C1 segment of cervical spinal cord (tissue), 14 donors: ENCODE data around the gene PPOX.

Experiments used
- DNase-seq, 14 donors: peaks; one replicate each; lab custom pipeline; 2025; lab: John Stamatoyannopoulos, UW

PPOX gene

GRCh38 chr1:161153176-161153575 is 13.1 kb upstream of the PPOX start:
- DNase-seq = no peak

- peak in 12 of 14 donors; percentile 39 to 84 (median 73) for DNase-seq
Observed at GRCh38 chr1:161153682-161154337, 12.4 kb upstream of the PPOX start, which contains the start of gene UFC1. Gene UFC1 (plus strand): TSS chr1:161153978. CDS start chr1:161153998, 20 bp downstream.

GRCh38 chr1:161157867-161158266 is 8.4 kb upstream of the PPOX start:
- DNase-seq = no peak

- DNase-seq = no peak
Observed at GRCh38 chr1:161158316-161159010, 7.8 kb upstream of the PPOX start.

- DNase-seq = peak; percentile 31 to 96 (median 90)
Observed at GRCh38 chr1:161159087-161159912, 6.9 kb upstream of the PPOX start, which contains the start of gene USP21. Gene USP21 (plus strand): TSS chr1:161159500. CDS start chr1:161160641, 1,141 bp downstream.

GRCh38 chr1:161159913-161160243 is 6.3 kb upstream of the PPOX start:
- no peak for DNase-seq

- no peak for DNase-seq
Observed at GRCh38 chr1:161160671-161161145, 5.5 kb upstream of the PPOX start.

- DNase-seq = no peak
Observed at GRCh38 chr1:161161652-161162051, 4.6 kb upstream of the PPOX start.

GRCh38 chr1:161162052-161162451 is 4.2 kb upstream of the PPOX start:
- no peak for DNase-seq

- no peak for DNase-seq
Observed at GRCh38 chr1:161162806-161163205, 3.4 kb upstream of the PPOX start.

- DNase-seq = no peak
Observed at GRCh38 chr1:161163793-161164192, 2.4 kb upstream of the PPOX start.

- DNase-seq = peak in 1 of 14 donors; percentile 18
Observed at GRCh38 chr1:161164901-161165610, 1.2 kb upstream of the PPOX start.

GRCh38 chr1:161166669-161167548 is 683 bp downstream of the PPOX start:
- DNase-seq = peak in 2 of 14 donors; percentile 23 to 44

GRCh38 chr1:161168906-161169305 is 2.7 kb downstream of the PPOX start:
- no peak for DNase-seq

GRCh38 chr1:161171191-161171590 is 5.0 kb downstream of the PPOX start:
- no peak for DNase-seq

- no peak for DNase-seq
Observed at GRCh38 chr1:161171696-161172095, 5.5 kb downstream of the PPOX start.

GRCh38 chr1:161172349-161172748 is 6.1 kb downstream of the PPOX start:
- no peak for DNase-seq

- no peak for DNase-seq
Observed at GRCh38 chr1:161172776-161173376, 6.7 kb downstream of the PPOX start.

- no peak for DNase-seq
Observed at GRCh38 chr1:161173711-161174110, 7.5 kb downstream of the PPOX start.

GRCh38 chr1:161174911-161175310 is 8.7 kb downstream of the PPOX start:
- DNase-seq = no peak
